Thyroid gland (tissue), 4 donors: ENCODE data around the gene OCIAD1.

Source experiments
- CTCF ChIP-seq, 6 experiments: fragments of 200-600 bp in 3 of 6; fragments of 450-650 bp in 3 of 6; sonication (generic) in 3 of 6; IDR thresholded peaks; one replicate each; pipeline ENCODE4 v1.5.1; 2016 to 2019; ENCODE audit warnings: antibody characterized with exemption in 6 of 6, mild to moderate bottlenecking in 2 of 6, inconsistent platforms in 1 of 6, moderate library complexity in 1 of 6
- POLR2A ChIP-seq, 2 donors: fragments of 450-650 bp; IDR thresholded peaks; one replicate each; pipeline ENCODE4 v1.6.1; 2017; ENCODE audit warnings: antibody characterized with exemption in 2 of 2, mild to moderate bottlenecking in 2 of 2, moderate library complexity in 1 of 2

GRCh38 chr4:48858130-48858529, 27.2 kb downstream of the OCIAD1 start:
- no peak for TF ChIP-seq POLR2A (IDR thresholded peaks at IDR 0.05)
- no peak for TF ChIP-seq CTCF (IDR thresholded peaks at IDR 0.05)
